GM19395 (cell line): ENCODE measurements around the gene CDH5.

Experiments
- ATAC-seq: cut with Tn5 transposase; IDR thresholded peaks from one replicate; pipeline ENCODE4 v1.9.1; 2021; ENCODE audit warnings: mild to moderate bottlenecking, moderate library complexity; ENCODE audit not compliant: unreplicated experiment

CDH5 gene

DNA sequence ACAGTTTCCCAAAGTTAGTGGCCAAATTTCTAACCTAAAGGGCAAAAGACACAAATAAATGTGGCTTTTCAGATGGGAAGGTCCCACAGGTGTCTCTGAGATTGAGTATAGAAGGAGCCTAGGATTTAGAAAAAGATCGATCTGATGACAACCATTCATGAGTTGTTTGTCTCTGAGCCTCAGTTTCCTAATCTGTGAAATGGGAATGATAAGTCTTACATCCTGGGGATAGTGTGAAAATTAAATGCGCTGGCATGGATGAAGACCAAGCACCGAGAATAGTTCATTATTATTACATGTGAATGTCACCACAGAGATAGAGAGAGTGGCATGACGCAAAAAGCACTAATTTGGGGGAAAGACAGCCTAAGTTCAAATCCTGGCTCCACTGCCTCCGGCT lies 7.2 kb downstream of the CDH5 start:
- ATAC-seq = no peak

DNA sequence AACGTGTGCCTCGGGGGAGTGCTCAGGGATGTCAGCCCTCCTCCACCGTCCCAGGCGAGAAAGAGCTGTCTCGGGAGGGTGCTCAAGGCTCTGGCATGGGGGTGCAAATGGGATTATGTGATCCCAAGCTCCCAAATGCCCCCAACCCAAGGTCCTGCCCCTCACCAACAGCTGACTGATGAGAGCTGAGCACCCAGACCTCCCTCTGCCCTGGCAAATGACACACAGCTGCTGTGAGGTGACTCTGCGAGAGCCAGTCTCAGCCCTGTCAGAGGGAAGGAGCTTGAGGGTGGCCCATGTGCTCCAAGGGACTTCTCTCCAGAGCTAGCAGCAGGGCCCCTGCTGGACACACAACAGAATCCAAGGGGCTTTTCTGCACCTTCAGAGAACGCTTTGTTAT lies 7.7 kb downstream of the CDH5 start:
- ATAC-seq = no peak

DNA sequence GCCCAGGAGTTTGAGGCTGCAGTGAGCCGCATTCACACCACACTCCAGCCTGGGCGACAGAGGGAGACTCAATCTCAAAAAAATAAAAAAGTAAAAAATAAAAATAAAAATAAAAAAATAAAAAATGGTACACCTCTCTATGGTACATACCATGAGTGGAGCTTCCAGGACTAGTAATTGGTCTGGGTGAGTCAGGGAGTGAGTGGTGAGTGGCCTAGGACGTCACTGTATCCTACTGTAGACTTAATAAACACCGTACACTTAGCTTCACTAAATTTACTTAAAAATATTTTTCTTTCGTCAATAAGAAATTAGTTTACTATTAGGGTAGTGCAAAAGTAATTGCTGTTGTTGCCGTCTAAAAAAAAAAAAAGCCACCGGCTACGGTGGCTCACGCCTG lies 9.0 kb downstream of the CDH5 start:
- no peak for ATAC-seq

DNA sequence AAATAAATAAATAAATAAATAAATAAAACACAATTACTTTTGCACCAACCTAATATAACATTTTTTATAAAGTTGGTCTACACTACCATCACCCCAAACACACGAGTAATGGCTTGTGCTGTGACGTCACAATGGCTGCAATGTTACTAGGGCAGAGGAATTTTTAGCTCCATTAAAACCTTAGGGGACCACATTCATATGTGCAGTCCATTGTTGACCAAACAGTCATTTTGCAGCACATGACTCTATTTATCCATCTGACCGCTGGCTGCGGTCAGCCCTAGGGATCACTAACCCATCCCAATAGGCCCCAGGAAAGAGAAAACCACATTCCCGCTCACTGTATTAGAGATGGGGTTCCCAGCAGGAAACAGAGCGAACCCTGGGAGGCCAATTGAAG lies 9.6 kb downstream of the CDH5 start:
- ATAC-seq = no peak

DNA sequence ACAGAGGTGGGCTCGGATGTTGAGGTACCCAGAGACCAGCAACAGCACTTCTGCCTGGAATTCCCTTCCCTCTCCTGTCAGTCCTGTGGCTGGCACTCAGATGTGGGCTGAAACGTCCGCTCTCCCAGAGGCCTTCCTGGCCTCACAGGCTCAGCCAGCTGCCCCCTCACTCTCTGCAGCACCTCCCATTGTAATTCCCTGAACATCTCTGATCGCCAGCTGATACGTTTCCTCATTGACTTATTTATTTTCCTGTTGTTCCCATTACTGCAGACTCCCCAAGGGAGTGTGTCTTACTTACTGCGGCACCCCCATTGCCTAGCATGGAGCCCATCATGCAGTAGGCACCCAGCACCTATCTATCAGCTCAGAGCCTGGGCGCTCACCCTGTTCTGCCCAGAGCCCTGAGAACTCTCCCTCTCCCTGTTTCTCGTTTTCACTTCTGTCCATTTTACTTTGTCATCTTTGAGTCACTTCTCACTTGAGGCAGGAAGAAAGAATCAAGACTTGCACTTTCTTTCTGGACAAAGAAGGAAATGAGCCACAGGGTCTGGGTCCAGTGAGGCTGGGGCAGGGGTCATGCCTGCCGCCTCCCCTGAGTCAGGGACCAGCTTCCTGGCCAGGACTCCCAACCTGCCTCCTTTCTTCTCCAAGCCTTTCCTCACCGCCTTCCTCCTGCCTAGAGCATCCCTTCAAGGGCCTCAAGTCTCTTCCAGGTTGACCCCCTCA lies 10.2 kb downstream of the CDH5 start:
- no peak for ATAC-seq

DNA sequence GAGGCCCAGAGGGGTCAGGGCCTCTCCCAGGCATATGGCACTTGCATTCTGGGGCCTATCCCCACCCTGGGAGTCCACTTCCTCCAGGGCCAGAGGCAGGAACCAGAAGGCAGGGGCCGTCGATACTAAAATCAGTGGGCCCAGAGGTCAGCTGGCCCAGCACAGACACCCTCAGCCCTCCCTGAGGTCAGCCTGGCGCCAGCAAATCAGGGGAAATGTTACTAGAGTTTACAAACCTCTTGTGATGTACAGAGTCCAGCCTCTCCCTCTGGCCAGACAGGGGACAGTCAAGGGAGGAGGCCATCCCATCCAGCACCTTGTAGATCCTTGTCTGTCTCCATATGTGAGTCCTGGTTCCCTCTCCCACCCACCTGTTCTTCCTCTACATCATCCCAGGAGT lies 10.8 kb downstream of the CDH5 start:
- ATAC-seq = no peak

DNA sequence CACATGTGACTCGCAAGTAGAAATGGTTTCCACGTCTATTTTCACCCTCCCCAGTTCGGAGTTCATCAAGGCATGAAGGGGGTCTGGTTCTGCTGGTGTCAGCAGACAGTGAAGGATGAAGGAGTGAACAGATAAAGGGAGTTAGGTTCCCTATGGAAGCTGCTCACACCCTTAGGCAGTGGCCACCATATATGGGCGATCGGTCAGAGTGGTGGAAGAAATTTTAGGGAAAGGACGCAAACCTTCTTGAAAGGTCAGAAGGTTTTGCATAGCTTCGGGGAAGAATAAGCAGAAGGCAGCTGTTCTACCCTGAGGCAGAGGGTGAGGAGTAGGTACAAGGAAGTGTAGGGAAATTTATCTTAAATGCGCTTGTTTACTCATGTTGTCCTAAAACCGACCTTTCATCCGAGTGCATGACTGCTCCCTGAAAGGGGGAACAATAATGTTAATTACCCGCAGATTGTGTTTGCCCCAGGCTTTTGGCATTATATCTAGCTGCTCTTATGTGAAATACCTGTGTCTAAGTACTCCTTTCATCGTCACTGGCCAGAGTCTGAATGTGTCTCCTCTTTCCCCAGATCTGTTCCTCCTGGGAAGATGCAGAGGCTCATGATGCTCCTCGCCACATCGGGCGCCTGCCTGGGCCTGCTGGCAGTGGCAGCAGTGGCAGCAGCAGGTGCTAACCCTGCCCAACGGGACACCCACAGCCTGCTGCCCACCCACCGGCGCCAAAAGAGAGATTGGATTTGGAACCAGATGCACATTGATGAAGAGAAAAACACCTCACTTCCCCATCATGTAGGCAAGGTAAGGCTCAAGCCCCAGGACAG lies 12.5 kb downstream of the CDH5 start:
- no peak for ATAC-seq

DNA sequence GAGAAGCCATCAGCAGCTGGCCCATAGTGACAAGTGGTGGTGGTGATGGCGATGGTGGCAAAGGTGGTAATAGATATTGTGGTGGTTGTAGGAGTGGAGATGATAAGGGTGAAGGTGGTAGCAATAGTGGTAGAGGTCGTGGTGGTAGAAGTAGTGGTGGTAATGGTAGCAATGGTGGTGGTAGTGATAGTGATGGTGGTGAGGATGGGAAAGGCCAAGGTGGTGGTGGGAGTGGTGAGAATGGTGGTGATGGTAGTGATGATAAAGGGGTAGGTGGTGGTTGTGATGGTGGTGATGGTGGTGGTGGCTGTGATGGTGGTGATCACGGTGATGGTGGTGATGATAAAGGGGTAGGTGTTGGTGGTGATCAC lies 13.1 kb downstream of the CDH5 start:
- ATAC-seq = no peak

DNA sequence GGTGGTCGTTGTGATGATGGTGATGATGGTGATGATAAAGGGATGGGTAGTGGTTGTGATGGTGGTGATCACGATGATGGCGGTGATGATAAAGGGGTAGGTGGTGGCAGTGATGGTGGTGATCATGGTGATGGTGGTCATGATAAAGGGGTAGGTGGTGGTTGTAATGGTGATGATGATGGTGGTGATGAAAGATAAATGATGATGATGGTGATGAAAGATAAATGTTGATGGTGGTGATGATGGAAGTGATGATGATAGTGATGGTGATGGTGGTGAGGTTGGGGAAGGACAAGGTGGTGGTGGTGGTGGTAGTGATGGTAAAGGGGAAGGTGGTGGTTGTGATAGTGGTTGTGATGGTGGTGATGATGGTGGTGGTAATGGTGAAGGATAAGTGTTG lies 13.9 kb downstream of the CDH5 start:
- no peak for ATAC-seq

DNA sequence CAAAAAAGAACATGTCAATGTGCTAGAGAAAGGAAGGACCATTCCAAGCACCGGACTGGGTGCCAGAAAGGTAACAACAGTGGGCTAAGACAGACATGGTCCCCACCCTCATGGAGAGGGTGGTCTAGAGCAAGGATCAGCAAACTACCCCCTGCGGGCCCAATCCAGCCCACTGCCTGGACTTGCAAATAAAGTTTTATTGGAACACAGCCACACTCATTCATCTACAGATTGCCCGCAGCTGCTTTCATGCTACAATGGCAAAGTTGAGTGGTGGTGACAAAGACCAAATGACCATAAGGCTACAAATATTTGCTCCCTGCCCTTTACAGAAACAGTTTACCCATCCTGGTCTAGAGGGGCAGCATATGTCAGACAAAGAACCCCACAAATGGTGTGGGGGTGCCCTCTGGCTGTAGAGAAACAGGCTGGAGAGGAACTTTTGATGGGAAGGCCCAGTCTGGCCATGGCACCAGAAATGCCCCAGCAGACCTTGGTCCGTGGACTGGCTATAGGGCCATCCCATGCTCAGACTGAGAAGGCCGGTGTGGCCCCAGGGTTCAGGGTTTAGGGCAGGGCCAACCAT lies 15.2 kb downstream of the CDH5 start:
- no peak for ATAC-seq

DNA sequence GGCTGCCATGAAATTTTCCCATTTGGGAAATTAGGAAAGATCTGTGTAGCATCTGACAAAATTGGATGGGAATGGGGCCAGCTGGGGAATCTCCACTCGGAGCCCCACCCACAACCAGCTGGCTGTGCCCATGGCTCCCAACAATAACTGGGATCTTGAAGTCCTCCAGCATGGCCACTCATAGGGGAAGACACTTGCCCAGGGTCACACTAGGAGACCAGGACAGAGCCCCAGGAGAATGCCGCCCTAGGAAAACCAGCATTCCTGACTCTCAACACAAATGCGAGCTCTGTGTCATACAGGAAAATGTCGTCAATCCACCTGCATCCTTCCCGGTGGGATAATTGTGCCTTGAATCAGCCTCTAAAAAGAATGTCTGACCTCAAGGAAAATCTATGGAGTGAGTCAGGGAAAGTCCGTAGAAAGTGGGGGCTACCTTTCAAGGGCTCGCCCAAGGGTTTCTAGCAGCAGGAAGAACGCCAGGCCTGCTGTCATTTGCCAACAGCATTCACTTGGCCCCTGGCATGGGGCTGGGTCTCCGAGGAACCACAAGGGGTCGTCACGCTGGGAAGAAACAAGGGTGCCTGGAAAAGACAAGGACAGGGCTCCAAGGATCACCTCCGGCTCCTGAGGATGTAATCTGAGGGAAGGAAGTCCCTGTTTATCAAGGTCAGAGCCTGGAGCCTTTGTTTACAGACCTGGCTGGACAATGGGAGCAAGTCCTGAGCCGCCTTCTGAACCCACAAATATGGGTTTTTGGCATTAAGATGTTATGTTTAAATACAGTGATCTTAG lies 15.9 kb downstream of the CDH5 start:
- no peak for ATAC-seq

DNA sequence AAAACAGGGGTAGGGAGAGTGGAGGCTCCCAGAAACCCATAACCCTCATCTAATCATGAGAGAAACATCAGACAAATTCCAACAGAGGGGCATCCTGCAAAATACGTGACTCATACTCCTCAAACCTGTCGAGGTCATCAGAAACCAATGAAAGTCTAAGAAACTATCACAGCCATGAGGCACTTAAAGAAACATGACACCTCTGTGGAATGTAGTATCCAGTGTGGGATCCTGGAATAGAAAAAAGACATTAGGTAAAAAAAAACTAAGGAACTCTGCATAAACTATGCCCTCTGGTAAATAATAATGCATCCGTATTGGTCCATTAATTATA lies 16.4 kb downstream of the CDH5 start:
- no peak for ATAC-seq

DNA sequence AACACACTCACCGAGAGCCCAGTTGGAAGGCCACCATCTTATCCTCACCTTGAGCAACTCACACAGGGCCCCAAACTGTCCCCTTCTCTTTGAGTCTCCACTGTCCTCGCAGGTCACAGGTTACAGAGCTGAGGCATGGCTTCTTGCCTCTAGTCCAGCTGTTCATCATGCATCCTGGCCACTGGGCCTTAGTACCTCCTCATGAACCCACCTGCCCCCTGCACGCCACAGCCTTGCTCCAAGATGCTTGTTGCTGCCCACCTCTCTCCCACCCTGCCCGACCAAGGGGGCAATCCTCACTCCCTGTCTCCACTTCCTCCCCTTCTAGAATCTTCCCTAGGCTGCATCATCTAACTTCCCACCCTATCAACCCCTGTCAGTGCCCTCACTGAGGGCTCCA lies 17.1 kb downstream of the CDH5 start:
- no peak for ATAC-seq

DNA sequence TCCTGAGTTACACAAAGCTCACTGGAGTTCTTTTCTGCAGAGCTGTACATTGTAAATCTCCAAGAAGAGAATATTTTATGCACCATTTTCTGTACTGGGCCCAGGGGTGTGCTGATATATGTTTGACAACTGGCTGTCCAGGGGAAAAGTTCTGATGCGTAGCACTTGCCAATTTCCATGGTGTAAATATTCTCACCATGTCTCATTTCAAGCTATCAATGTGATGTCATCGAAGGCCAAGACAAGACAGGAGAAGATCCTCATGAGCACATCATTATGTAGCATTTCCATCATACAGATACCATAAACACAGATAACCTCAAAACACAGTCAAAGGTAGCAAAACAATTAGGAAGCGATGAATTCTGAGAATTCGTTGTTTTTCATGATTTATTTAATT lies 18.9 kb downstream of the CDH5 start:
- ATAC-seq = no peak

DNA sequence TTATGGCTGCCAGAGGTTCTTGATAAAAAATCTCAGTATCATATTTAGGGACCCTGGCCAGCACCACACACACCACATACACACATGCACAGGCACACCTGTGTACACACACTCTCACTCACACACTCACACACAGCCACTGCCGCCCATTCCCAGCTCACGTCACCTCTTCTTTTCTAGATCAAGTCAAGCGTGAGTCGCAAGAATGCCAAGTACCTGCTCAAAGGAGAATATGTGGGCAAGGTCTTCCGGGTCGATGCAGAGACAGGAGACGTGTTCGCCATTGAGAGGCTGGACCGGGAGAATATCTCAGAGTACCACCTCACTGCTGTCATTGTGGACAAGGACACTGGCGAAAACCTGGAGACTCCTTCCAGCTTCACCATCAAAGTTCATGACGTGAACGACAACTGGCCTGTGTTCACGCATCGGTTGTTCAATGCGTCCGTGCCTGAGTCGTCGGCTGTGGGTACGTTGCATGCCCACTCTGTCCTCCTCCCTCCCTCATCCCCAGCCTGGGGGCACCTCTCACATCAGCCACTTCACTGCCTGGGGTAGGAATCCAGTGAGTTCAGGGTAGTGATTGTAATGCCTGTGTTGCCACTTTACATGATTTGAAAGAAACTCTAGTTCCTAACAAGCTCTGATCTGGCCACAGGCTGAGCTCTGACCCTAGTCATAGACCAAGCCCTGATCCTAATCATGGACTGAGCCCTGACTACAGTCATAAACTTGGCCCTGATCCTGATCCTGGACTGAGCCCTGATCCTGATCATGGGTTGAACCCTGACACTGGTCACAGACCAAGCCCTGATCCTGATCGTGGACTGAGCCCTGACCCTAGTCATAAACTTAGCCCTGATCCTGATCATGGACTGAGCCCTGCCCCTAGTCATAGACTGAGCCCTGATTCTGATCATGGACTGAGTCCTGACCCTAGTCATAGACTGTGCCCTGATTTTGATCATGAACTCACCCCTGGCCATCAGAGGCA lies 20.4 kb downstream of the CDH5 start:
- ATAC-seq = no peak

DNA sequence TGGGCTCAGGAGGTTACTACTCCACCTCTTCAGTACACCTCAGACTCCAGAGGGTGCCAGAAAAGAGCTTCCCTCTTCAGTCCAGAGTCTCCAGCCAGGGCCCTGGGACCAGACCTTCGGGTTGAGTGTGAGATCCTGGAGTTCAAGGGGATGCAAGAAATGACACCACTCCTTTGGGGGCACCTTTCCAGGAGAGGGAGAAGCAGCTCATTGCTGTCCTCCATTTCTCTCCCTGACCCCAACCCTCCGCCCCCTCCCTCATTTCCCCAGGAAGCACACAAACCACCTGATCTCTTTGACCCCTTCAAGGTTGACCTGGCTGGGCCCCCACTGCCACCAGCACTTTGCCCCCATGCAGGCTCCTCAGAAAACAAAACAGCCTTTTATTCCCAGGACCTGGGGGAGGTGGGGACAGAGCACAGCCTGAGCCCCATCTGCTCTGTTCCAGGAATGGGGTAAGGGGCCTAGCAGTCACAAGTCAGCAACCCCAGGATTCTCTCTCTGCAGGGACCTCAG lies 21.4 kb downstream of the CDH5 start:
- no peak for ATAC-seq

DNA sequence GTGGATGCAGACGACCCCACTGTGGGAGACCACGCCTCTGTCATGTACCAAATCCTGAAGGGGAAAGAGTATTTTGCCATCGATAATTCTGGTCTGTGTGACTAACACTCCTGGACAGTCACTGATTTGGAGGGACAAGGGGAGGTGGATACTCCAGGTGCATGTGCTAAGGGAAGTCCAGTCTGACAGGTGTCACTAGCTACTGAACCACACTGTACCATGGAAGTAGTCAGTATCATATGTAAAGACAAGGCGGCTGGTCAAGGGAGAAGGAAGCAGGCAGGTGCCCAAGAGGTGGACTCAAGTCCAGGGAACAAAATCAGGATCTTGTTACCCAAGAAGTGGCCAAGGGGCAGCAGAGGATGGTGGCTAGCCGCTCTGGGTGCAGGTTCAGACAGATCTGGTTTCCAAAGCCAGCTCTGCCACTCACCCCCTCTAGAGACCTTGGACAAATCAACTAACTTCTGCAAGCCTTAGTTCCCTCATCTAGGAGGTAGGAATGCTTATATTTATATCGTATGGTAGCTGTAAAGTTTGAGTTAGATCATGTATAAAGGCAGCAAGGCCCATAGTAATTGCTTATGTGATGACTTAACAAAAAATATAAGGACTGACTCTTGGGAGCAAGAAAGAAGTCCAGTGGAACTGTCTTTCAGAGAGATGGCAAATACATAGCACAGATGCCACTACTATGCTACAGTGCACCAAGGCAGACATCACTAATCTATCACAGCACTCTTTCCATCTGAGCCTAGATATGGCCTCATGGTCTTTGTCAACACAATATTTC lies 22.1 kb downstream of the CDH5 start:
- ATAC-seq = no peak

DNA sequence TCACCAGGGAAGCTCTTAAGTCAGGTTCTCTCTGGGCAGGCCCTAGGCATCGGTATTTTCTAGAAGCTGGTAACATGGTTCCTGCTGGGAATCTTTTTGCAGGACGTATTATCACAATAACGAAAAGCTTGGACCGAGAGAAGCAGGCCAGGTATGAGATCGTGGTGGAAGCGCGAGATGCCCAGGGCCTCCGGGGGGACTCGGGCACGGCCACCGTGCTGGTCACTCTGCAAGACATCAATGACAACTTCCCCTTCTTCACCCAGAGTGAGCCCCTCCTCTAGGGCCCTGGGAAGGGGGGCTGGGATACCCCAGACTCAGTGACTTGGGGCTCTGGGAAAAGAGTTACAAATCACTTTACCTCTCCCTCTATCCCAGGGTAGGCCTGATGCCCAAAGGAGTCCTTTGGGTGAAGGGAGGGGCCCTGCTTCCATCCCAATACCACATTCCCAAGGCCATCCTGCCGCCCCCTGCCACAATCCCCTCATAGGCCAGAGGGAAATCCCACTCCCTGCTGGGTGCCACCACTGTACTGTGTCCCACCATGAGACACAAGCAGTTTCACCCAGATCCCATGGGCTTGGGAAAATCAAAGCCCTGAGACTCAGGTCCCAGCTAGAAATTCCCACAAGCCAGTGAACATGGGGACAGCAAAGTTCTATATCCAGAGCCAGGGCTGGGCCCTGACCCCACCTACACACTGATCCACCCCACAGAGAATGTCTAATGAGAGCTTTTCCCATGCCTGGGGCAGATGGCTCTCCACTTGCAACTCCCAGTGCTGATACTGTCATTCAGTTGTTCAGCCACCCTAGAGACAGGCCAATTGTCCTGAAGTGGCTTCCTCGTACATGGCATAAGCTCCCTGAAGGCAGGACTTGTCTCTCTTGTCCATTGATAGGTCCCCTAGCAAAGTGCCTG lies 23.0 kb downstream of the CDH5 start:
- no peak for ATAC-seq
